Measurements from ENCODE around the gene RIOX2. TPM values are rescaled to one million over a fixed set of nuclear protein-coding genes. Genes with fewer than 3 reads are reported as not detected.

The RIOX2 gene
- total and polyA plus RNA-seq, 2 of the 13 experiments (the other 11 are each of a cell fraction or from before 2014, with no cell fraction given): 19.9 to 43.3 TPM

- TF ChIP-seq ZNF407 (CRISPR knock-in tag; IDR thresholded peaks at IDR 0.05; ENCODE audit: not compliant biosample characterization): no peak
- peak; percentile 40; the same call in 1 of the 2 replicates for TF ChIP-seq AHDC1 (CRISPR knock-in tag; IDR thresholded peaks at IDR 0.05; ENCODE audit: borderline replicate concordance)
- no peak for TF ChIP-seq ZNF841 (CRISPR knock-in tag; IDR thresholded peaks at IDR 0.05; ENCODE audit: borderline replicate concordance)
- TF ChIP-seq ZNF17 (CRISPR knock-in tag; IDR thresholded peaks at IDR 0.05): no peak
- TF ChIP-seq KAT2B (IDR thresholded peaks at IDR 0.05; ENCODE audit: borderline replicate concordance, low read depth, low read length): no peak
- no peak for TF ChIP-seq MEIS2 (CRISPR knock-in tag; IDR thresholded peaks at IDR 0.05)
- TF ChIP-seq SMARCC2 (IDR thresholded peaks at IDR 0.05): no peak
- TF ChIP-seq ZFP36L2 (CRISPR knock-in tag; IDR thresholded peaks at IDR 0.05): no peak
- no peak for TF ChIP-seq RARG (CRISPR knock-in tag; IDR thresholded peaks at IDR 0.05; ENCODE audit: low read depth)
- TF ChIP-seq CREB1 (IDR thresholded peaks at IDR 0.05): no peak
- TF ChIP-seq CREB1 (CRISPR knock-in tag; IDR thresholded peaks at IDR 0.05): peak; percentile 49
- no peak for TF ChIP-seq CREB3 (CRISPR knock-in tag; IDR thresholded peaks at IDR 0.05)
- TF ChIP-seq ZNF761 (CRISPR knock-in tag; conservative IDR thresholded peaks at IDR 0.05): no peak
Observed at GRCh38 chr3:97994328-97994945, 22.2 kb upstream of the RIOX2 start (continued).

All from HepG2 (cell line).